ENCODE measurements around the gene NKAIN4. TPM values are rescaled to one million over a fixed set of nuclear protein-coding genes. Genes with fewer than 3 reads are reported as not detected.

The NKAIN4 gene
- total RNA-seq, 4 donors from 2014 or later, result 40.9 TPM; not detected in 3

DNA sequence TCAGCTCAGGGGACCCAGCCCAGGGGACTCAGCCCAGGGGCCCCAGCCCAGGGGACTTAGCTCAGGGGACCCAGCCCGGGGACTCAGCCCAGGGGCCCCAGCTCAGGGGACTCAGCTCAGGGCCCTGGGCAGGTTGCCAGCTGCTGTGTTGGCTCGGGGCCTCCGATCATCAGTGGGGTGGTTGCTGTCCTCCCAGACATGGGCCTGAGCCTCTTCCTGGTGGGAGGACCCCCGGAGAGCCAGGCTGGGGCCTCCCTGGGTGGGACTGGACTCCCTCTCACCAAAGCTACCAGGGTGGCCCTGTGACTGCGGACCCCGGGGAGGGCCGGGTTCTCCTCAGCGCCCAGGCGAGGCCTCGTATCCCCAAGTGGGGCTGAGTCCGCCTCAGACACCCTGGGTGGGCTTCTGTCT lies 43.1 kb upstream of the NKAIN4 start:
- DNase-seq, result no peak
- no peaks in the 10 kb centered on the region for H3K36me3 ChIP-seq
- no peak overlapping the region for H3K4me3 ChIP-seq
- H3K4me1 ChIP-seq, result no peaks in the 10 kb centered on the region
- no peaks in the 10 kb centered on the region for H3K9me3 ChIP-seq
- TF ChIP-seq, protein P1, sequence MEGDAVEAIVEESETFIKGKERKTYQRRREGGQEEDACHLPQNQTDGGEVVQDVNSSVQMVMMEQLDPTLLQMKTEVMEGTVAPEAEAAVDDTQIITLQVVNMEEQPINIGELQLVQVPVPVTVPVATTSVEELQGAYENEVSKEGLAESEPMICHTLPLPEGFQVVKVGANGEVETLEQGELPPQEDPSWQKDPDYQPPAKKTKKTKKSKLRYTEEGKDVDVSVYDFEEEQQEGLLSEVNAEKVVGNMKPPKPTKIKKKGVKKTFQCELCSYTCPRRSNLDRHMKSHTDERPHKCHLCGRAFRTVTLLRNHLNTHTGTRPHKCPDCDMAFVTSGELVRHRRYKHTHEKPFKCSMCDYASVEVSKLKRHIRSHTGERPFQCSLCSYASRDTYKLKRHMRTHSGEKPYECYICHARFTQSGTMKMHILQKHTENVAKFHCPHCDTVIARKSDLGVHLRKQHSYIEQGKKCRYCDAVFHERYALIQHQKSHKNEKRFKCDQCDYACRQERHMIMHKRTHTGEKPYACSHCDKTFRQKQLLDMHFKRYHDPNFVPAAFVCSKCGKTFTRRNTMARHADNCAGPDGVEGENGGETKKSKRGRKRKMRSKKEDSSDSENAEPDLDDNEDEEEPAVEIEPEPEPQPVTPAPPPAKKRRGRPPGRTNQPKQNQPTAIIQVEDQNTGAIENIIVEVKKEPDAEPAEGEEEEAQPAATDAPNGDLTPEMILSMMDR (IDR thresholded peaks at IDR 0.05), result no peak
- no peak for TF ChIP-seq POLR2A (IDR thresholded peaks at IDR 0.05)
- intact Hi-C loops (cut with DNase I; ENCODE audit: low total_unique reads), result no loop called here
- H3K27me3 ChIP-seq, result peaks cover 5 to 25% of the 10 kb centered on the region in 2 donors
- no peak overlapping the region for H3K27ac ChIP-seq

DNA sequence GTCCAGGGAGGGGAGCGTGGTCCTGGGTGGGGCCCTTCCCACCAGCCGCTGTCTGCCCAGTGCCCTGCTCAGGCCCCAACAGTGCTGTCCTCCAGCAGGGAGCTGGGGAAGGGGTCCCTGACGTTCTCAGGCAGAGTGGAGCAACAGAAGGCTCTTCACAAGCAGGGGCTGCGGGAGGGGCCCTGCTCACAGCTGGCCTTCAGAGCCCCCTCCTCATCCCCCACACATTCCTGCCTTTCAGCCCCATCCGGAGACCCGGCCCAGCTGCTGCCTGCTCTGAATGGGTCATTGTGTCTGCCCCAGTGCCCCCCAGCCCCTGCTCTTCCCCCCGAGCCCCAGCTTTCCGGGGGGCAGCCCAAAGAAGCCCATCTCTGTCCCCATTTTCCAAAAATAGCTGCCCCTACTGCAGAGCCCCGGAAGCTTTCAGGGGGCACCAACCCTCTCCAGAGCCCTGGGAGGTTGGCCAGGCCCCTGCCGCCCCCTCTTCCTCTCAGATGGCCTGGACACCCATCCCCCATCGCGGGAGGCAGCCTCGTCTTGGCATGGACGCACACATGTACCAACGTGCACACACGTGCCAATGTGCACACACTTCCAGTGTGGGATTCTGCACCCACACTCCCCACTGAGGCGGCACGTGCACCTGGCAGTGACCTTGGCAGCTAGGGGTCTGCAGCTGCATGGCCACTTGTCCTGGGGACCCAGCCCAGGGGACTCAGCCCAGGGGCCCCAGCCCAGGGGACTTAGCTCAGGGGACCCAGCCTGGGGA lies 42.5 kb upstream of the NKAIN4 start:
- Histone ChIP-seq H3K4me3 (no peak overlapping the region), H3K4me1 (no peaks in the 10 kb centered on the region), H3K36me3 (no peaks in the 10 kb centered on the region), H3K9me3 (no peaks in the 10 kb centered on the region), H3K27me3 (peaks cover 5 to 25% of the 10 kb centered on the region in 2 donors), H3K27ac (no peak overlapping the region)
- TF ChIP-seq, protein P1 (IDR thresholded peaks at IDR 0.05), result no peak
- TF ChIP-seq POLR2A (IDR thresholded peaks at IDR 0.05), result no peak
- intact Hi-C loops (cut with DNase I; ENCODE audit: low total_unique reads), result no loop called here
- DNase-seq, result no peak

DNA sequence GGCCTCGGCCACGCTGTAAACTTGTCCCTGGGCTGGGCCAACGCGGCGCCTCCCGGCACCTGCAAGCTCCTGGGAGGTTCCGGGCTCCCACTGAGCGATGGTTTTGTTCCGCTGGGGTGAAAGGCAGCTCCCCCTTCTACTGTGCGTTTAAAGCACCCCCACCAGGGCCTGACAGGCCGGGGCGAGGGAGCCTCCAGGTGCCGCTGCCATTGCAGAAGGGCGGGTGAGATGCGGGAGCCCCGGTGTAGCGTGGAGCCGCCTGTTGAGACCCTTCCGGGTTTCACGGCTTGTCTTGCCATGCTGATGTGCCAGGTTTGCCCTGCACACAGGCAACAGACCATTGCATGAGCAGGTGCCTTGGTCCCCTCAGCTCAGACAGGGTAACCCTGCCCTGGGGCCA lies 41.6 kb upstream of the NKAIN4 start:
- intact Hi-C loops (cut with DNase I; ENCODE audit: low total_unique reads), result no loop called here
- Histone ChIP-seq H3K27ac (no peak overlapping the region), H3K27me3 (peaks cover 5 to 25% of the 10 kb centered on the region in 2 donors), H3K4me1 (no peaks in the 10 kb centered on the region), H3K36me3 (no peaks in the 10 kb centered on the region), H3K4me3 (no peak overlapping the region), H3K9me3 (no peaks in the 10 kb centered on the region)
- no peak for TF ChIP-seq POLR2A (IDR thresholded peaks at IDR 0.05)
- TF ChIP-seq, protein P1 (IDR thresholded peaks at IDR 0.05), result no peak
- no peak for DNase-seq

DNA sequence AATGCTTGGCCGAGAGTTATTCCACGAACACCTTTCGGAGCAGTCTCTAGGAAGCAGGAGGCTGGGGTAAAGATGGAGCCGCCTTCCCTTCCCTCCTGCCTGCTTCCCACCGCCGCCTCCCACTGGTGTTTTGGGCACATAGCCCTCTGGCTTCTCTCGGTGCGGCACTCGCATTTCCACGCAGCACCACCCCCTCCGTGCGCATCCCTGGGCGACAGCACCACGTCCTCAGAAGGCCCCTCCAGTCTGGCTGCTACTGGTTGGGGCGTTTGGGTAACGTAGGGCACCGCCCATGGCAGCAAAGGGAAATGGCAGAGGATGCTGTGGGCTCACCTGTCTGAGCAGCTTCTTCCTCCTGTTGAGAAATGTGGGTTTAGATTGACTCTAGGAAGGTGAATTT lies 41.2 kb upstream of the NKAIN4 start:
- H3K36me3 ChIP-seq, result no peaks in the 10 kb centered on the region
- peaks cover 5 to 25% of the 10 kb centered on the region in 2 donors for H3K27me3 ChIP-seq
- no peak overlapping the region for H3K4me3 ChIP-seq
- H3K9me3 ChIP-seq, result no peaks in the 10 kb centered on the region
- no peaks in the 10 kb centered on the region for H3K4me1 ChIP-seq
- no peak overlapping the region for H3K27ac ChIP-seq
- DNase-seq, result no peak
- intact Hi-C loops (cut with DNase I; ENCODE audit: low total_unique reads), result no loop called here
- TF ChIP-seq POLR2A (IDR thresholded peaks at IDR 0.05), result no peak
- TF ChIP-seq, protein P1 (IDR thresholded peaks at IDR 0.05), result no peak

DNA sequence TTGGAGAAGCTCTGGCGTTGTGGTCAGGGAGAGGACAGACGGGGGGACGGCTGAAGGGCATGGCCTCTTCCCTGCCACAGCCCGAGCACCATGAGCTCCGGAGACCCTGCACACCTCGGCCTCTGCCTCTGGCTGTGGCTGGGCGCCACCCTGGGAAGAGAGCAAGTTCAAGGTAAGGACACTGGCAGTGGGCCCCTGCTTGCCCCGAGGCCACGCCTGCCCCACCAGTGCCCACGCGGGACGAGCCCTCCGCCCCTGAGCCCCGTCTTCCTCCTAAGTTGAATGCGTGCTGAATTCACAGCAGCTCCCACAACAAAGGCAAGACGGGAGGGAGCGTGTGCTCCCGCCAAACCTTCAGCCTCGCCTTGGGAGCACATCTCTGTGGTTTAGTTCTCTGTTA lies 40.8 kb upstream of the NKAIN4 start:
- no peak for DNase-seq
- Histone ChIP-seq H3K27me3 (peaks cover 5 to 25% of the 10 kb centered on the region in 2 donors), H3K27ac (no peak overlapping the region), H3K36me3 (no peaks in the 10 kb centered on the region), H3K9me3 (no peaks in the 10 kb centered on the region), H3K4me3 (no peak overlapping the region), H3K4me1 (no peaks in the 10 kb centered on the region)
- TF ChIP-seq, protein P1 (IDR thresholded peaks at IDR 0.05), result no peak
- TF ChIP-seq POLR2A (IDR thresholded peaks at IDR 0.05), result no peak
- intact Hi-C loops (cut with DNase I; ENCODE audit: low total_unique reads), result no loop called here
